HG03469 (cell line): ENCODE measurements around the gene CYP2W1.
"Not testable (repeated sequence)": the region's sequence is repeated elsewhere in the genome, so short reads cannot be mapped to it uniquely, and the experiment has no call there.

Experiments used
- ATAC-seq: cut with Tn5 transposase; IDR thresholded peaks from one replicate; pipeline ENCODE4 v1.9.1; 2021; ENCODE audit warnings: mild to moderate bottlenecking, moderate library complexity, moderate number of reproducible peaks; ENCODE audit not compliant: unreplicated experiment

CYP2W1 gene

GRCh38 chr7:1024876-1025742 lies 42.1 kb downstream of the CYP2W1 start:
- no peak for ATAC-seq

GRCh38 chr7:1025743-1026581 lies 43.0 kb downstream of the CYP2W1 start:
- ATAC-seq, result no peak

GRCh38 chr7:1026721-1027161 lies 43.8 kb downstream of the CYP2W1 start:
- ATAC-seq, result no peak

- ATAC-seq, result no peak
Measured at GRCh38 chr7:1027242-1028043, 44.5 kb downstream of the CYP2W1 start.

- peak; percentile 40 for ATAC-seq
Measured at GRCh38 chr7:1028044-1028770, 45.2 kb downstream of the CYP2W1 start.

- ATAC-seq, result no peak
Measured at GRCh38 chr7:1028775-1029636, 46.0 kb downstream of the CYP2W1 start.

- no peak for ATAC-seq
Measured at GRCh38 chr7:1029637-1030443, 46.9 kb downstream of the CYP2W1 start.

GRCh38 chr7:1030444-1031070 lies 47.6 kb downstream of the CYP2W1 start:
- no peak for ATAC-seq

- no peak for ATAC-seq
Measured at GRCh38 chr7:1031716-1032455, 48.9 kb downstream of the CYP2W1 start.

GRCh38 chr7:1032536-1033181 lies 49.7 kb downstream of the CYP2W1 start:
- no peak for ATAC-seq

GRCh38 chr7:1033546-1034145 lies 50.7 kb downstream of the CYP2W1 start:
- ATAC-seq, result no peak

- not testable (repeated sequence) for ATAC-seq
Measured at GRCh38 chr7:1034769-1035168, 51.8 kb downstream of the CYP2W1 start.

- ATAC-seq, result not testable (repeated sequence)
Measured at GRCh38 chr7:1036164-1036928, 53.4 kb downstream of the CYP2W1 start.
